GM19395 (cell line): ENCODE measurements around the gene FAM47E.
A peak's percentile ranks its signal among the peaks of the same experiment; 100 is the strongest.

Experiments
- ATAC-seq: cut with Tn5 transposase; IDR thresholded peaks from one replicate; pipeline ENCODE4 v1.9.1; 2021; ENCODE audit warnings: mild to moderate bottlenecking, moderate library complexity; ENCODE audit not compliant: unreplicated experiment

The FAM47E gene

GRCh38 chr4:76298227-76298626 is 46.7 kb downstream of the FAM47E start:
- ATAC-seq, result no peak

- no peak for ATAC-seq
Observed at GRCh38 chr4:76300012-76300411, 48.5 kb downstream of the FAM47E start.

GRCh38 chr4:76301068-76301774 is 49.7 kb downstream of the FAM47E start:
- ATAC-seq, result peak; percentile 98

GRCh38 chr4:76301775-76302162 is 50.2 kb downstream of the FAM47E start:
- no peak for ATAC-seq

- ATAC-seq, result no peak
Observed at GRCh38 chr4:76302826-76303438, 51.4 kb downstream of the FAM47E start.

- no peak for ATAC-seq
Observed at GRCh38 chr4:76305033-76305687, 53.6 kb downstream of the FAM47E start.

GRCh38 chr4:76305971-76306881 is 54.7 kb downstream of the FAM47E start, which contains the start of gene STBD1:
STBD1 (plus strand) TSS chr4:76306733; CDS start chr4:76306770, 37 bp downstream.
- no peak for ATAC-seq

GRCh38 chr4:76306882-76307659 is 55.5 kb downstream of the FAM47E start:
- ATAC-seq, result no peak

GRCh38 chr4:76307660-76308014 is 56.1 kb downstream of the FAM47E start:
- no peak for ATAC-seq

- no peak for ATAC-seq
Observed at GRCh38 chr4:76308548-76308947, 57.0 kb downstream of the FAM47E start.

- ATAC-seq, result no peak
Observed at GRCh38 chr4:76309939-76310550, 58.5 kb downstream of the FAM47E start.

GRCh38 chr4:76310683-76311082 is 59.2 kb downstream of the FAM47E start:
- ATAC-seq, result no peak

- ATAC-seq, result no peak
Observed at GRCh38 chr4:76311896-76312331, 60.4 kb downstream of the FAM47E start.

GRCh38 chr4:76312457-76312856 is 60.9 kb downstream of the FAM47E start:
- no peak for ATAC-seq

GRCh38 chr4:76313547-76313946 is 62.0 kb downstream of the FAM47E start:
- no peak for ATAC-seq

GRCh38 chr4:76315267-76315918 is 63.9 kb downstream of the FAM47E start:
- ATAC-seq, result no peak

- no peak for ATAC-seq
Observed at GRCh38 chr4:76316131-76316530, 64.6 kb downstream of the FAM47E start.

GRCh38 chr4:76322236-76322635 is 70.7 kb downstream of the FAM47E start:
- ATAC-seq, result no peak

- no peak for ATAC-seq
Observed at GRCh38 chr4:76325072-76325471, 73.6 kb downstream of the FAM47E start.
